Measurements from ENCODE around the gene VPS26B. TPM values are rescaled to one million over a fixed set of nuclear protein-coding genes. Genes with fewer than 3 reads are reported as not detected.
"Not testable (repeated sequence)": the region's sequence is repeated elsewhere in the genome, so short reads cannot be mapped to it uniquely, and the experiment has no call there.

VPS26B gene
- total RNA-seq = 19.1 and 19.2 TPM in 2 replicates

DNA sequence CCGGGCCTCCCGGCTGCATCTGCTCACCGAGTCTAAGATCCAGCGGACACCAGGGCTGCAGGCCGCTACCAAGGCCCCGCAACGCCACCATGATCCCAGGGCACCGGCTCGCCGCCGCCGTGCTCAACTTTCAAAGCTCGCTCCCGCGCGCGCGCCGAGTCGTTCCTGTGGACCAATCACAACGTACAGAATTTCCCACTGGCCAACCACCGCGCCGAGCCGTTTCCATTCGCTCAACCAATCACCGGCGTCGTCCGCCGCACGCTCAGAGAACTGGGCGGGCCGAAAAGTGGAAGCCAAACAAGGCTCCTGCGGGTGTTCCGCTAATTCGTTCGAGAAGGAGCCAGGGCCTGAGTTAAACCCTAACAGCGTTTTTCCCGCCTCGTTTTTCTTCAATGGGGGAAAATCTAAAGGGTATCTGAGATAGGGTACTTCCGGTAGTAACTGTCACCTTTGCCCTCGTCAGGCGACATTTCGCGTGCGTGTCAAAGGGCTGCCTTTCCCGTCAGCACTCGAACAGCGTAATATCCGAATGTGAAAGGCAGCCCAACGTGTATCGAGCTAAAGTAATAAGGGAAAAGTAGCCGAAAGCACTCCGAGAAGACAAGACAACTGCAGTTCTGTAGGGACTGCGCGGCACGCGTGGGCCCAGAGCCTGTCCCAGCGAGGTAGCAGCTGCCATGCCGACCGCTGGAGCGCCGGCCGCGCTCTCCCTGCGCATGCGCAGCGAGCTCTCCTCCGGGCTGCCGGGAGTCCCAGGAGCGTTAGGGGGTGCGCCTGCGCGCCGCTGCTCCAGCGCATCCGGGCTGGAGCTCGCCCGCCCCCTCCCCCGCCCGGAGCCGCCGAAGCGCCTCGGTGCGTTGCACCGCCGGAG is at the start of gene VPS26B, which contains the start of gene NCAPD3:
Gene VPS26B (plus strand): TSS at position 836 of the 874 bp plus-strand sequence. CDS start 452 bp downstream, outside the sequence.
Gene NCAPD3 (minus strand): TSS at position 132 of the 874 bp plus-strand sequence. CDS start 41 bp downstream, at position 91.
- peak; percentile 88 for DNase-seq (ENCODE audit: low read depth)
- no peaks in the 10 kb centered on the region for H3K27me3 ChIP-seq (ENCODE audit: control insufficient read depth, insufficient read depth, low read length)
- H3K36me3 ChIP-seq (ENCODE audit: control insufficient read depth, insufficient read depth, low read length) = no peaks in the 10 kb centered on the region
- peak within 1 kb of the TSS; percentile 78 for H3K4me3 ChIP-seq (ENCODE audit: low read depth, low read length)
- TF ChIP-seq, protein P1, sequence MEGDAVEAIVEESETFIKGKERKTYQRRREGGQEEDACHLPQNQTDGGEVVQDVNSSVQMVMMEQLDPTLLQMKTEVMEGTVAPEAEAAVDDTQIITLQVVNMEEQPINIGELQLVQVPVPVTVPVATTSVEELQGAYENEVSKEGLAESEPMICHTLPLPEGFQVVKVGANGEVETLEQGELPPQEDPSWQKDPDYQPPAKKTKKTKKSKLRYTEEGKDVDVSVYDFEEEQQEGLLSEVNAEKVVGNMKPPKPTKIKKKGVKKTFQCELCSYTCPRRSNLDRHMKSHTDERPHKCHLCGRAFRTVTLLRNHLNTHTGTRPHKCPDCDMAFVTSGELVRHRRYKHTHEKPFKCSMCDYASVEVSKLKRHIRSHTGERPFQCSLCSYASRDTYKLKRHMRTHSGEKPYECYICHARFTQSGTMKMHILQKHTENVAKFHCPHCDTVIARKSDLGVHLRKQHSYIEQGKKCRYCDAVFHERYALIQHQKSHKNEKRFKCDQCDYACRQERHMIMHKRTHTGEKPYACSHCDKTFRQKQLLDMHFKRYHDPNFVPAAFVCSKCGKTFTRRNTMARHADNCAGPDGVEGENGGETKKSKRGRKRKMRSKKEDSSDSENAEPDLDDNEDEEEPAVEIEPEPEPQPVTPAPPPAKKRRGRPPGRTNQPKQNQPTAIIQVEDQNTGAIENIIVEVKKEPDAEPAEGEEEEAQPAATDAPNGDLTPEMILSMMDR (IDR thresholded peaks at IDR 0.05; ENCODE audit: insufficient read depth, low read length, severe bottlenecking) = no peak
- FAIRE-seq = no peak

DNA sequence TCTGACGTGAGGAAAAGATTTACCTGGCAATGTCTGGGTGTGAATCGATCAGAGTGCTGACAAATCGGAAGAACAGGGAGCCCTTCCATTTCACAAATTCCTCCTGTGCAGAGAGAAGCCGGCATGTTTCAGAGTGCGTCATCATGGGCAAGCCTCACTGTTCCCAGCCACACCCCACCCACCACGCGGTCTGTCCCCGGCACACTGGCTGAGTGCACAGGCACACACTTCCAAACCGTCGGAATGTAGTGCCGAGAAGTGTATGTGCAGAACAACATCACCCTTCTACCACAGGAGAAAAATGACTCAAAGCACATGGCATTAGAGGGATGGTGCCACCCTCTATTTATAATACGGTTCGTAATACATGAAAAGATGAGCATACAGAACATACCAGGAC is 48.2 kb upstream of the VPS26B start:
- DNase-seq (ENCODE audit: low read depth) = no peak
- peak; percentile 40 for FAIRE-seq
- no peak overlapping the region for H3K4me3 ChIP-seq (ENCODE audit: low read depth, low read length)
- no peaks in the 10 kb centered on the region for H3K27me3 ChIP-seq (ENCODE audit: control insufficient read depth, insufficient read depth, low read length)
- TF ChIP-seq, protein P1 (IDR thresholded peaks at IDR 0.05; ENCODE audit: insufficient read depth, low read length, severe bottlenecking) = no peak
- H3K36me3 ChIP-seq (ENCODE audit: control insufficient read depth, insufficient read depth, low read length) = peaks cover 11% of the 10 kb centered on the region

DNA sequence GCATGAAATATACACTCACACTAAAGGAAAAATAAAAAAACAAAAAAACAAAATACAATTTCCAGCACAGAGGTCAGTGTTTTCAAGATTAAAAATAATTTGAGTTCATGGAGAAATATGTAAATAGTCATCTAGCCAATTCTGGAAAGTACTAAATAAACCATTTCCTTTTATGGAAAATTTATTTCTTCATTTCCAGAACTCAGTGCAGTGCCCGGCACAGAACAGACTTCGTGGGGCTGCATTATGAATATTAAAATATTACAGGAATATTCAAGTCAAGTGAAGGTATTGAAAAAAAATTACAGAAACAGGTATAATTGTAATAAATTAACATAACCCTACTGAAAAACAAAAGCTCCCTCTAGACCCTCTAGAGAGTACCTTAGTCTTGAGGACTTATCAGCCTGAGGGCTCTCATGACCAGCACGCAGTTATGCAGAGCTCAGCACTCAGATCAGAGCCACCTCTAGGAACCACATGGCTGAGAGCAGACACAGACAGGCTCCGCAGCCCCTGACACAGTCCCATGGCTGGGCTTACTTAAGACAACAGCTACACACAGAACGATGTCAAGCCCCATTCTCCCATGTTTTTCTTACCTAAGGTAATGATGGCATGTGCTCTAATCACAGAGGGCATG is 46.3 kb upstream of the VPS26B start:
- Histone ChIP-seq H3K4me3 (ENCODE audit: low read depth, low read length) (no peak overlapping the region), H3K36me3 (ENCODE audit: control insufficient read depth, insufficient read depth, low read length) (peaks cover 12% of the 10 kb centered on the region), H3K27me3 (ENCODE audit: control insufficient read depth, insufficient read depth, low read length) (no peaks in the 10 kb centered on the region)
- TF ChIP-seq, protein P1 (IDR thresholded peaks at IDR 0.05; ENCODE audit: insufficient read depth, low read length, severe bottlenecking) = no peak
- FAIRE-seq = no peak
- no peak for DNase-seq (ENCODE audit: low read depth)

DNA sequence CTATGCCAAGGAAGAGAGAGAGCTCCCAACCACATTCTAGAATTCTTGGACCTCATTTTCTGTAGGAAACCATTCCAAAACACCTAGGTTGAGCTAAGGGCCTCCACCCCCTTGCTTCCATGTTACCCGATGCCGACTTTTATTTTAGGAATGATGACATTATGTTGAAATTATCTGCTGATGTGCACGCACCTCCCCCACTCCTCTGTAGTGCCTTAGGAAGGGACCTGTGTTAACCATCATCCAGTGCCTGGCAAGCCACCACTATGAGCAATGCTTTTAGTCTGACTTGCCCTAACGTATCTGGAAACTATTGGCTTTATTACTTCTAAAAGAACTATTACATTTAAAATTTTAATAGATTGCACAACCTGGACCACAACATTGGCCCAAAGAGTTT is 42.8 kb upstream of the VPS26B start:
- DNase-seq (ENCODE audit: low read depth) (peak; percentile 30), FAIRE-seq (no peak)
- H3K36me3 ChIP-seq (ENCODE audit: control insufficient read depth, insufficient read depth, low read length) = peaks cover 6% of the 10 kb centered on the region
- TF ChIP-seq, protein P1 (IDR thresholded peaks at IDR 0.05; ENCODE audit: insufficient read depth, low read length, severe bottlenecking) = no peak
- H3K4me3 ChIP-seq (ENCODE audit: low read depth, low read length) = no peak overlapping the region
- H3K27me3 ChIP-seq (ENCODE audit: control insufficient read depth, insufficient read depth, low read length) = no peaks in the 10 kb centered on the region

DNA sequence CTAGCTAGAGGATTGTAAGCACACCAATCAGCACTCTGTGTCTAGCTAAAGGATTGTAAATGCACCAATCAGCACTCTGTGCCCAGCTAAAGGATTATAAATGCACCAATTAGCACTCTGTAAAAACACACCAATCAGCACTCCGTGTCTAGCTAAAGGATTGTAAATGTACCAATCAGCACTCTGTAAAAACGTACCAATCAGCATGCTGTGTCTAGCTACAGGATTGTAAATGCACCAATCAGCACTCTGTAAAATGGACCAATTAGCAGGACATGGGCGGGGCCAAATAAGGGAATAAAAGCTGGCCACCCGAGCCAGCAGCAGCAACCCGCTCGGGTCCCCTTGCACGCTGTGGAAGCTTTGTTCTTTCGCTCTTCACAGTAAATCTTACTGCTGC is 36.4 kb upstream of the VPS26B start:
- FAIRE-seq; H3K36me3 ChIP-seq (ENCODE audit: control insufficient read depth, insufficient read depth, low read length); H3K27me3 ChIP-seq (ENCODE audit: control insufficient read depth, insufficient read depth, low read length); H3K4me3 ChIP-seq (ENCODE audit: low read depth, low read length); DNase-seq (ENCODE audit: low read depth): not testable (repeated sequence)

DNA sequence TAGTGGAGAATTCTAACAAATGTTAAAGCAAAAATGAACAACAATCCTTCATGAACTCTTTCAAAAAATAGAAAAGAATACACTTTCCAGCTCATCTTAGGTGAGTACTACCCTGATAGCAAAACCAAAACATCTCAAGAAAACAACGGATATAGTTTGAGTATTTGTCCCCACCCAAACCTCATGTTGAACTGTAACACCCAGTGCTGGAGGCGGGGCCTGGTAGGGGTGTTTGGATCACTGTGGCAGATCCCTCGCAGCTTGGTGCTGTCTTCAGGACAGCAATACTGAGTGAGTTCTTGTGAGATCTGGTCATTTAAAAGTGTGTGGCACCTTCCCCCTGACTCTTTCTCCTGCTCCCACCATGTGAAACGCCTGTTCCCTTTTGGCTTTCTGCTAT is 27.7 kb upstream of the VPS26B start:
- DNase-seq (ENCODE audit: low read depth) (no peak), FAIRE-seq (no peak)
- H3K4me3 ChIP-seq (ENCODE audit: low read depth, low read length) = no peak overlapping the region
- TF ChIP-seq, protein P1 (IDR thresholded peaks at IDR 0.05; ENCODE audit: insufficient read depth, low read length, severe bottlenecking) = no peak
- H3K27me3 ChIP-seq (ENCODE audit: control insufficient read depth, insufficient read depth, low read length) = no peaks in the 10 kb centered on the region
- peaks cover 3% of the 10 kb centered on the region for H3K36me3 ChIP-seq (ENCODE audit: control insufficient read depth, insufficient read depth, low read length)
